Loucy (cell line): ENCODE results near the gene RSAD2.

Experiments used
- H2AFZ ChIP-seq: fragments of 200-600 bp; sonication (generic); 2 replicates; pipeline ENCODE4 v1.6.0; 2016; ENCODE audit warnings: antibody characterized with exemption, mild to moderate bottlenecking, low read length, moderate library complexity
- H3F3A ChIP-seq: fragments of 200-600 bp; 2 replicates; pipeline ENCODE4 v1.6.0; 2016; ENCODE audit warnings: antibody characterized with exemption, low read depth, mild to moderate bottlenecking
- H3K27me3 ChIP-seq: fragments of 200-600 bp; sonication (generic); 2 replicates; pipeline ENCODE4 v1.6.1; 2014; ENCODE audit warnings: low read length, mild to moderate bottlenecking; ENCODE audit not compliant: insufficient read depth, poor library complexity, severe bottlenecking
- H3K36me3 ChIP-seq: fragments of 200-600 bp; sonication (generic); 2 replicates; pipeline ENCODE4 v1.6.1; 2016; ENCODE audit warnings: low read length; ENCODE audit not compliant: insufficient read depth
- H3K4me1 ChIP-seq: fragments of 200-600 bp; sonication (generic); 2 replicates; pipeline ENCODE4 v1.5.1; 2014; ENCODE audit warnings: low read length, mild to moderate bottlenecking; ENCODE audit not compliant: insufficient read depth, poor library complexity, severe bottlenecking
- H3K4me2 ChIP-seq: fragments of 200-600 bp; sonication (generic); 2 replicates; pipeline ENCODE4 v1.6.0; 2014; ENCODE audit warnings: antibody characterized with exemption, low read length, low read depth, mild to moderate bottlenecking; ENCODE audit not compliant: poor library complexity, severe bottlenecking
- H3K4me3 ChIP-seq: fragments of 200-600 bp; sonication (generic); 2 replicates; pipeline ENCODE4 v1.5.1; 2014; ENCODE audit warnings: low read length, mild to moderate bottlenecking, mixed read lengths; ENCODE audit not compliant: poor library complexity, severe bottlenecking
- H3K79me2 ChIP-seq: fragments of 200-600 bp; sonication (generic); 2 replicates; pipeline ENCODE4 v1.6.1; 2014; ENCODE audit warnings: low read length; ENCODE audit not compliant: insufficient read depth
- H3K9ac ChIP-seq: fragments of 200-600 bp; sonication (generic); 2 replicates; pipeline ENCODE4 v1.6.0; 2014; ENCODE audit warnings: mild to moderate bottlenecking, low read depth, low read length, moderate library complexity; ENCODE audit not compliant: poor library complexity, severe bottlenecking
- H3K9me2 ChIP-seq: fragments of 200-600 bp; sonication (generic); replicated peaks from 2 replicates; pipeline ENCODE4 v1.6.1; 2016; ENCODE audit warnings: low read depth, low read length, mixed read lengths
- H3K9me3 ChIP-seq: fragments of 200-600 bp; sonication (generic); 2 replicates; pipeline ENCODE4 v1.6.1; 2014; ENCODE audit warnings: mild to moderate bottlenecking, antibody characterized with exemption, low read length, low read depth; ENCODE audit not compliant: insufficient read depth
- H4K20me1 ChIP-seq: fragments of 200-600 bp; sonication (generic); 2 replicates; pipeline ENCODE4 v1.6.0; 2014; ENCODE audit warnings: antibody characterized with exemption, low read length, mild to moderate bottlenecking; ENCODE audit not compliant: insufficient read depth, poor library complexity, severe bottlenecking
- CTCF ChIP-seq: fragments of 200-600 bp; sonication (generic); conservative IDR thresholded peaks from 2 replicates; pipeline ENCODE4 v1.5.1; 2014; ENCODE audit warnings: mild to moderate bottlenecking, antibody characterized with exemption, low read length
- EZH2phosphoT487 ChIP-seq: fragments of 200-600 bp; IDR thresholded peaks from 2 replicates; pipeline ENCODE4 v1.6.1; 2018; ENCODE audit warnings: antibody characterized with exemption, mild to moderate bottlenecking, moderate library complexity, borderline replicate concordance

RSAD2 gene

GRCh38 chr2:6832596-6833299, 44.8 kb upstream of the RSAD2 start:
- Histone ChIP-seq H3K36me3 (no peaks in the 10 kb centered on the region), H3K27me3 (no peaks in the 10 kb centered on the region), H3K9me2 (no peaks in the 10 kb centered on the region), H3K79me2 (no peaks in the 10 kb centered on the region), H2AFZ (no peak overlapping the region), H3K4me1 (peaks cover 17% of the 10 kb centered on the region), H4K20me1 (no peaks in the 10 kb centered on the region), H3F3A (no peaks in the 10 kb centered on the region), H3K4me3 (no peak overlapping the region), H3K9me3 (peaks cover 11% of the 10 kb centered on the region; the same call in 1 of the 2 replicates), H3K9ac (no peak overlapping the region), H3K4me2 (peak overlapping the region; percentile 4)
- no peak for TF ChIP-seq CTCF
- TF ChIP-seq EZH2phosphoT487, result no peak

- Histone ChIP-seq H3F3A (no peaks in the 10 kb centered on the region), H3K4me2 (peak overlapping the region; percentile 4), H3K9ac (no peak overlapping the region), H4K20me1 (no peaks in the 10 kb centered on the region), H2AFZ (no peak overlapping the region), H3K9me2 (no peaks in the 10 kb centered on the region), H3K27me3 (no peaks in the 10 kb centered on the region), H3K36me3 (no peaks in the 10 kb centered on the region), H3K79me2 (no peaks in the 10 kb centered on the region), H3K4me1 (peaks cover 13% of the 10 kb centered on the region), H3K4me3 (no peak overlapping the region), H3K9me3 (peaks cover 11% of the 10 kb centered on the region; the same call in 1 of the 2 replicates)
- TF ChIP-seq CTCF (no peak), EZH2phosphoT487 (no peak)
Measured at GRCh38 chr2:6833300-6833604, 44.3 kb upstream of the RSAD2 start.

GRCh38 chr2:6834163-6834562, 43.4 kb upstream of the RSAD2 start:
- peaks cover 11% of the 10 kb centered on the region; the same call in 1 of the 2 replicates for H3K9me3 ChIP-seq

More at GRCh38 chr2:6834163-6834562, 43.4 kb upstream of the RSAD2 start:
- no peaks in the 10 kb centered on the region for H4K20me1 ChIP-seq
- H3K9me2 ChIP-seq, result no peaks in the 10 kb centered on the region
- H3K79me2 ChIP-seq, result no peaks in the 10 kb centered on the region
- H2AFZ ChIP-seq, result no peak overlapping the region
- no peak overlapping the region for H3K9ac ChIP-seq
- no peaks in the 10 kb centered on the region for H3F3A ChIP-seq
- peaks cover 13% of the 10 kb centered on the region for H3K4me1 ChIP-seq
- no peak for TF ChIP-seq EZH2phosphoT487
- no peak for TF ChIP-seq CTCF
- H3K36me3 ChIP-seq, result no peaks in the 10 kb centered on the region
- no peak overlapping the region for H3K4me3 ChIP-seq
- no peaks in the 10 kb centered on the region for H3K27me3 ChIP-seq
- no peak overlapping the region for H3K4me2 ChIP-seq
